Heart left ventricle (tissue), 13 donors: ENCODE data around the gene ZBTB40.

Source experiments
- CTCF ChIP-seq, 12 donors: fragments of 200-600 bp; sonication (generic) in 4 of 12; IDR thresholded peaks; one replicate each; pipeline versions ENCODE4 v1.5.0 to v1.8.0; 2018 to 2022; ENCODE audit warnings: antibody characterized with exemption in 12 of 12, mild to moderate bottlenecking in 5 of 12
- POLR2A ChIP-seq, 2 donors: fragments of 450-650 bp; IDR thresholded peaks; one replicate each; pipeline ENCODE4 v1.6.1; 2017; ENCODE audit warnings: antibody characterized with exemption in 2 of 2, mild to moderate bottlenecking in 2 of 2, moderate library complexity in 2 of 2
- donor health status: ischemic (EF 13 %, LVEDD 7.1; RV severe dilation, severe dysfunction).
- donor health status: DM: no; HTN: yes; CAD: no.
- donor health status: DM: no; HTN: no; CAD: no.
- donor health status: ischemic (EF 25% LVEDD 6.9; RV normal size, moderate dysfunction).
- donor health status: ischemic (EF 25% LVEDD 5.7; RV mildly dilated, moderate dysfunction).
- donor health status: ischemic (EF 35%, LVEDD 5.7; RV mildly dilated, moderate dysfunction).
- donor health status: nonischemic (EF 11% LVEDD 7.7; RV severe dilation, severe dysfunction).
- donor health status: DM: yes; HTN: yes; CAD: no.
- donor health status: PGD.
- donor health status: ischemic (EF 29% LVEDD 5.4; RV normal size, mild dysfunction).
- donor health status: nonischemic (EF 23%, LVEDD 6.1; RV moderate dilation, normal function).

- no peak for TF ChIP-seq CTCF (IDR thresholded peaks at IDR 0.05)
- TF ChIP-seq POLR2A (IDR thresholded peaks at IDR 0.05): no peak
Measured at GRCh38 chr1:22494144-22494543, 42.5 kb downstream of the ZBTB40 start.
